ENCODE data around the gene EXOC4. TPM values are rescaled to one million over a fixed set of nuclear protein-coding genes. Genes with fewer than 3 reads are reported as not detected.

Gene EXOC4
- total RNA-seq, 2 donors from 2014 or later: 106 to 115 TPM

DNA sequence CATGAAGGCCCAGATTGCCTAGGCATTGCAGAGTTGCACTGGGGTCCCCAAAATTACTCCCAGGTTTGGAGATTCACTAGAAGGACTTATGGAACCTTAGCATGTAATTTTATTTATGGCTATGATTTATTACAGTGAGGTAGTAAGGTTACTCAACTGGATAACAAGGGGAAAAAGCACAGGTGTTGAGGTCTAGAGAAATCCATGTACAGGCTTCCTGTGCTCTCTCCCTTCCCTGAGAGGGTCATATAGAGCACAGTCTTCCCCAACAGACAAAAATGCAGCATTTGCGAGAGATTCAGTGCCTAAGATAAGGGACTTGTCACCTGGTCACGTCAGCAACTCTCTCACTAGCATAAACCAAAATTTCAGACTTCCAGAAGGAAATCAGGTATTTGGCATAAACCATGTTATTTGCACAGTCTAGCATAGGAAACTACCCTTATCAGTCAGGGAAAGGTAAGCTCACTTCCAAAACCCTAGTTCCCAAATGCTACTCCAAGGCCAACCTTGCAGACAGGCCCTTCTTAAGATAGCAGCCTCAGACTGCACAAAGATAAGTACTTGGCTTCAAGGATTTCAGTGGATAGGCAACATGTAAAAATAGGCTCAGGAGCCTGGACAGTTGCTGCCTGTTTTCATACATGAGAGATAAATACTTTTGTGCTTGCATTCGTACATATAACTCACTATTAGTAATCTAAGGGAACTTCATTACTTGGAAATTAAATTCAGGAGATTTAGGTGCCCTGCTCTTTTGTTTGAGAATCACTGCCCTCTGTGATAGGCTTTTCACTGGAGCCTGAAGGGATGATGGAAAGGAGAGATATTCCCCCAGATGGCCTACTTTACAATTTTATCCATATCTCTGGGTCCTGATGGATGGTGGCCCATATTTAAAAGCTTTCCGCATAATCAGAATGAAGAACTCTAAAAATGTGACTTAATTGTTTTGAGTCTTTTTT lies 495.8 kb downstream of the EXOC4 start:
- Histone ChIP-seq H3K27ac (ENCODE audit: low read depth, low read length) (no peak overlapping the region), H3K4me3 (ENCODE audit: low read length) (no peak overlapping the region), H3K36me3 (ENCODE audit: control insufficient read depth, insufficient read depth, low read length) (no peaks in the 10 kb centered on the region), H3K9me3 (ENCODE audit: control insufficient read depth, low read length) (no peaks in the 10 kb centered on the region), H3K27me3 (ENCODE audit: control insufficient read depth, insufficient read depth, low read length, poor library complexity, severe bottlenecking) (no peaks in the 10 kb centered on the region), H3K4me1 (ENCODE audit: control insufficient read depth, insufficient read depth, low read length) (peaks cover 11% of the 10 kb centered on the region), H3K9ac (ENCODE audit: extremely low read depth, low read length, poor library complexity, severe bottlenecking) (no peak overlapping the region)
- H3K9me3 Mint-ChIP-seq: no peaks in the 10 kb centered on the region
- 92 to 100% methylated on average over 2 to 4 of the region's 4 CpGs for WGBS, 2 experiments (ENCODE audit: insufficient coverage in 1 of 2, insufficient read length in 1 of 2)
- peaks cover 45% of the 10 kb centered on the region for H3K4me1 Mint-ChIP-seq
- TF ChIP-seq, protein P1, sequence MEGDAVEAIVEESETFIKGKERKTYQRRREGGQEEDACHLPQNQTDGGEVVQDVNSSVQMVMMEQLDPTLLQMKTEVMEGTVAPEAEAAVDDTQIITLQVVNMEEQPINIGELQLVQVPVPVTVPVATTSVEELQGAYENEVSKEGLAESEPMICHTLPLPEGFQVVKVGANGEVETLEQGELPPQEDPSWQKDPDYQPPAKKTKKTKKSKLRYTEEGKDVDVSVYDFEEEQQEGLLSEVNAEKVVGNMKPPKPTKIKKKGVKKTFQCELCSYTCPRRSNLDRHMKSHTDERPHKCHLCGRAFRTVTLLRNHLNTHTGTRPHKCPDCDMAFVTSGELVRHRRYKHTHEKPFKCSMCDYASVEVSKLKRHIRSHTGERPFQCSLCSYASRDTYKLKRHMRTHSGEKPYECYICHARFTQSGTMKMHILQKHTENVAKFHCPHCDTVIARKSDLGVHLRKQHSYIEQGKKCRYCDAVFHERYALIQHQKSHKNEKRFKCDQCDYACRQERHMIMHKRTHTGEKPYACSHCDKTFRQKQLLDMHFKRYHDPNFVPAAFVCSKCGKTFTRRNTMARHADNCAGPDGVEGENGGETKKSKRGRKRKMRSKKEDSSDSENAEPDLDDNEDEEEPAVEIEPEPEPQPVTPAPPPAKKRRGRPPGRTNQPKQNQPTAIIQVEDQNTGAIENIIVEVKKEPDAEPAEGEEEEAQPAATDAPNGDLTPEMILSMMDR (conservative IDR thresholded peaks at IDR 0.05): no peak
- H3K4me3 Mint-ChIP-seq: no peak overlapping the region
- H3K27ac Mint-ChIP-seq: peak overlapping the region; percentile 21
- no peaks in the 10 kb centered on the region for H3K27me3 Mint-ChIP-seq (ENCODE audit: insufficient read depth)
- H3K36me3 Mint-ChIP-seq (ENCODE audit: low read depth): no peaks in the 10 kb centered on the region
- DNase-seq: no peak

GRCh38 chr7:133750287-133750686 lies 497.4 kb downstream of the EXOC4 start:
- H3K27ac ChIP-seq (ENCODE audit: low read depth, low read length): no peak overlapping the region
- H3K9me3 ChIP-seq (ENCODE audit: control insufficient read depth, low read length): no peaks in the 10 kb centered on the region
- no peak overlapping the region for H3K27ac Mint-ChIP-seq
- H3K9ac ChIP-seq (ENCODE audit: extremely low read depth, low read length, poor library complexity, severe bottlenecking): no peak overlapping the region
- peaks cover 11% of the 10 kb centered on the region for H3K4me1 ChIP-seq (ENCODE audit: control insufficient read depth, insufficient read depth, low read length)
- no peaks in the 10 kb centered on the region for H3K36me3 ChIP-seq (ENCODE audit: control insufficient read depth, insufficient read depth, low read length)
- no peak overlapping the region for H3K4me3 ChIP-seq (ENCODE audit: low read length)
- TF ChIP-seq, protein P1 (conservative IDR thresholded peaks at IDR 0.05): no peak
- H3K4me1 Mint-ChIP-seq: peaks cover 47% of the 10 kb centered on the region
- DNase-seq: no peak
- H3K4me3 Mint-ChIP-seq: no peak overlapping the region
- WGBS, 2 experiments (ENCODE audit: insufficient coverage in 1 of 2, insufficient read length in 1 of 2): 78 to 100% methylated on average over 1 to 3 of the region's 3 CpGs
- H3K27me3 Mint-ChIP-seq (ENCODE audit: insufficient read depth): no peaks in the 10 kb centered on the region
- H3K9me3 Mint-ChIP-seq: no peaks in the 10 kb centered on the region
- H3K27me3 ChIP-seq (ENCODE audit: control insufficient read depth, insufficient read depth, low read length, poor library complexity, severe bottlenecking): no peaks in the 10 kb centered on the region
- no peaks in the 10 kb centered on the region for H3K36me3 Mint-ChIP-seq (ENCODE audit: low read depth)

DNA sequence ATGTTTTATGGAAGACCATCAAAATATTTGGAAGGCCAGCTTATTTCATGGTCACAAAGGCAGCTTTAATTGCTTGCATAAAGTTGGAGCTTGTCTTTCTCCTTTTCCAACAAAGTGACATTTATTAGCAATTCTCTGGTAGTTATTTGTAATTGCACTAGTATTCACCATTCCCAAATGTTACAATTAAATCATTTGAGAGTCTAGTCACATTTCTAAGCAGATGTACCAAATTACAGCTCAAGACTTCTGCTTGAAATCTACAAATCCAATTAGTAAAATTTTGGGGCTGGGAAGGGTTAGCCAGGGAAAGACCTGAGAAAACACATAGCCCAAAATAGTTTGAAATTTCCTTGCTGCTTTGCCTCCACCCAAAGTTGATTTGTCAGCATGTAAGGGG lies 498.2 kb downstream of the EXOC4 start:
- Histone ChIP-seq H3K4me3 (ENCODE audit: low read length) (no peak overlapping the region), H3K27ac (ENCODE audit: low read depth, low read length) (no peak overlapping the region), H3K9me3 (ENCODE audit: control insufficient read depth, low read length) (no peaks in the 10 kb centered on the region), H3K27me3 (ENCODE audit: control insufficient read depth, insufficient read depth, low read length, poor library complexity, severe bottlenecking) (no peaks in the 10 kb centered on the region), H3K9ac (ENCODE audit: extremely low read depth, low read length, poor library complexity, severe bottlenecking) (no peak overlapping the region), H3K4me1 (ENCODE audit: control insufficient read depth, insufficient read depth, low read length) (peaks cover 11% of the 10 kb centered on the region), H3K36me3 (ENCODE audit: control insufficient read depth, insufficient read depth, low read length) (no peaks in the 10 kb centered on the region)
- Mint-ChIP-seq H3K4me1 (peaks cover 47% of the 10 kb centered on the region), H3K4me3 (no peak overlapping the region), H3K27me3 (ENCODE audit: insufficient read depth) (no peaks in the 10 kb centered on the region), H3K27ac (no peak overlapping the region), H3K36me3 (ENCODE audit: low read depth) (no peaks in the 10 kb centered on the region), H3K9me3 (no peaks in the 10 kb centered on the region)
- no peak for DNase-seq
- TF ChIP-seq, protein P1 (conservative IDR thresholded peaks at IDR 0.05): no peak
